ENCODE results near the gene IFRD2. TPM values are rescaled to one million over a fixed set of nuclear protein-coding genes. Genes with fewer than 3 reads are reported as not detected.
A peak's percentile ranks its signal among the peaks of the same experiment; 100 is the strongest.

IFRD2 gene
- total and polyA plus RNA-seq, 2 of the 8 experiments (the other 6 are each of a cell fraction or from before 2014, with no cell fraction given) = 76.7 to 88.8 TPM

- TF ChIP-seq KDM4A (IDR thresholded peaks at IDR 0.05; ENCODE audit: low read depth, low read length, severe bottlenecking) (peak; percentile 96), YY1 (IDR thresholded peaks at IDR 0.05; ENCODE audit: low read depth, low read length) (no peak), E2F6 (IDR thresholded peaks at IDR 0.05) (no peak; the same call in 1 of the 2 replicates), CHD1 (IDR thresholded peaks at IDR 0.05; ENCODE audit: low read depth, low read length) (no peak), TEAD4 (IDR thresholded peaks at IDR 0.05; ENCODE audit: low read depth, low read length) (no peak), ZNF274 (IDR thresholded peaks at IDR 0.05; ENCODE audit: borderline replicate concordance, extremely low read depth, low read length) (no peak), USF2 (IDR thresholded peaks at IDR 0.05; ENCODE audit: low read length) (no peak), EGR1 (IDR thresholded peaks at IDR 0.05; ENCODE audit: borderline replicate concordance, low read depth, low read length) (no peak), ATF2 (IDR thresholded peaks at IDR 0.05; ENCODE audit: low read length) (0 out of 2 replicates have a peak, but pooled peaks have one; percentile 24), JUN (IDR thresholded peaks at IDR 0.05; ENCODE audit: low read depth, low read length) (no peak), GTF2F1 (IDR thresholded peaks at IDR 0.05; ENCODE audit: borderline replicate concordance, low read depth, low read length) (no peak), TAF1 (IDR thresholded peaks at IDR 0.05; ENCODE audit: low read depth, low read length) (peak; percentile 59; the same call in 1 of the 2 replicates), KDM1A (IDR thresholded peaks at IDR 0.05; ENCODE audit: borderline replicate concordance, low read length) (peak; percentile 60; the same call in 1 of the 2 replicates), TBP (IDR thresholded peaks at IDR 0.05; ENCODE audit: low read depth, low read length) (peak; percentile 7; the same call in 1 of the 2 replicates), ATF3 (IDR thresholded peaks at IDR 0.05; ENCODE audit: insufficient read depth, low read depth, low read length) (no peak), PHF8 (conservative IDR thresholded peaks at IDR 0.05; ENCODE audit: low read depth, low read length) (0 out of 2 replicates have a peak, but pooled peaks have one; percentile 64), CEBPB (IDR thresholded peaks at IDR 0.05; ENCODE audit: low read depth, low read length) (peak; percentile 13; the same call in 1 of the 2 replicates), RBBP5 (IDR thresholded peaks at IDR 0.05; ENCODE audit: borderline replicate concordance, low read depth, low read length) (no peak; the same call in 1 of the 2 replicates), CBX5 (IDR thresholded peaks at IDR 0.05; ENCODE audit: low read depth, low read length) (no peak), SP4 (IDR thresholded peaks at IDR 0.05; ENCODE audit: low read length) (peak; percentile 88)
Measured at GRCh38 chr3:50298836-50299637, 6.8 kb upstream of the IFRD2 start, which contains the start of the genes HYAL3 and NAA80 (continued).

Measured in H1 (cell line).